Ishikawa (cell line): ENCODE measurements around the gene NWD2.

Source experiments
- CEBPB ChIP-seq: IDR thresholded peaks from 2 replicates; pipeline ENCODE4 v1.6.1; 2012
- CREB1 ChIP-seq: IDR thresholded peaks from 2 replicates; pipeline ENCODE4 v1.6.1; 2012; ENCODE audit warnings: low read depth
- EGR1 ChIP-seq: IDR thresholded peaks from 2 replicates; pipeline ENCODE4 v1.6.1; 2012
- EP300 ChIP-seq: IDR thresholded peaks from 2 replicates; pipeline ENCODE4 v1.6.1; 2012; ENCODE audit warnings: borderline replicate concordance
- FOXM1 ChIP-seq: IDR thresholded peaks from 2 replicates; pipeline ENCODE4 v1.6.1; 2012; ENCODE audit warnings: low read depth, borderline replicate concordance
- MAX ChIP-seq: IDR thresholded peaks from 2 replicates; pipeline ENCODE4 v1.6.1; 2012
- NFIC ChIP-seq: IDR thresholded peaks from 2 replicates; pipeline ENCODE4 v1.6.1; 2012
- RAD21 ChIP-seq: IDR thresholded peaks from 2 replicates; pipeline ENCODE4 v1.6.1; 2012; ENCODE audit warnings: low read depth
- TAF1 ChIP-seq: IDR thresholded peaks from 2 replicates; pipeline ENCODE4 v1.6.1; 2012; ENCODE audit warnings: low read depth, mild to moderate bottlenecking
- TCF12 ChIP-seq: IDR thresholded peaks from 2 replicates; pipeline ENCODE4 v1.6.1; 2012; ENCODE audit warnings: low read depth
- TEAD4 ChIP-seq: IDR thresholded peaks from 2 replicates; pipeline ENCODE4 v1.6.1; 2012
- YY1 ChIP-seq: IDR thresholded peaks from 2 replicates; pipeline ENCODE4 v1.6.1; 2012; ENCODE audit warnings: low read depth
- ZBTB7A ChIP-seq: IDR thresholded peaks from 2 replicates; pipeline ENCODE4 v1.6.1; 2012; ENCODE audit warnings: low read depth
- TF ChIP-seq, protein P1 (sequence below): IDR thresholded peaks from 2 replicates; pipeline ENCODE4 v1.6.1; 2012; ENCODE audit warnings: low read depth, mild to moderate bottlenecking
- TF ChIP-seq, protein P2 (sequence below): IDR thresholded peaks from 2 replicates; pipeline ENCODE4 v1.6.1; 2012

NWD2 gene

GRCh38 chr4:37481547-37482122 is 237.1 kb downstream of the NWD2 start:
- TF ChIP-seq TCF12, result no peak
- TF ChIP-seq ZBTB7A, result no peak
- TF ChIP-seq FOXM1, result no peak
- TF ChIP-seq, protein P1, sequence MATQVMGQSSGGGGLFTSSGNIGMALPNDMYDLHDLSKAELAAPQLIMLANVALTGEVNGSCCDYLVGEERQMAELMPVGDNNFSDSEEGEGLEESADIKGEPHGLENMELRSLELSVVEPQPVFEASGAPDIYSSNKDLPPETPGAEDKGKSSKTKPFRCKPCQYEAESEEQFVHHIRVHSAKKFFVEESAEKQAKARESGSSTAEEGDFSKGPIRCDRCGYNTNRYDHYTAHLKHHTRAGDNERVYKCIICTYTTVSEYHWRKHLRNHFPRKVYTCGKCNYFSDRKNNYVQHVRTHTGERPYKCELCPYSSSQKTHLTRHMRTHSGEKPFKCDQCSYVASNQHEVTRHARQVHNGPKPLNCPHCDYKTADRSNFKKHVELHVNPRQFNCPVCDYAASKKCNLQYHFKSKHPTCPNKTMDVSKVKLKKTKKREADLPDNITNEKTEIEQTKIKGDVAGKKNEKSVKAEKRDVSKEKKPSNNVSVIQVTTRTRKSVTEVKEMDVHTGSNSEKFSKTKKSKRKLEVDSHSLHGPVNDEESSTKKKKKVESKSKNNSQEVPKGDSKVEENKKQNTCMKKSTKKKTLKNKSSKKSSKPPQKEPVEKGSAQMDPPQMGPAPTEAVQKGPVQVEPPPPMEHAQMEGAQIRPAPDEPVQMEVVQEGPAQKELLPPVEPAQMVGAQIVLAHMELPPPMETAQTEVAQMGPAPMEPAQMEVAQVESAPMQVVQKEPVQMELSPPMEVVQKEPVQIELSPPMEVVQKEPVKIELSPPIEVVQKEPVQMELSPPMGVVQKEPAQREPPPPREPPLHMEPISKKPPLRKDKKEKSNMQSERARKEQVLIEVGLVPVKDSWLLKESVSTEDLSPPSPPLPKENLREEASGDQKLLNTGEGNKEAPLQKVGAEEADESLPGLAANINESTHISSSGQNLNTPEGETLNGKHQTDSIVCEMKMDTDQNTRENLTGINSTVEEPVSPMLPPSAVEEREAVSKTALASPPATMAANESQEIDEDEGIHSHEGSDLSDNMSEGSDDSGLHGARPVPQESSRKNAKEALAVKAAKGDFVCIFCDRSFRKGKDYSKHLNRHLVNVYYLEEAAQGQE, result no peak
- TF ChIP-seq CREB1, result no peak
- TF ChIP-seq, protein P2, sequence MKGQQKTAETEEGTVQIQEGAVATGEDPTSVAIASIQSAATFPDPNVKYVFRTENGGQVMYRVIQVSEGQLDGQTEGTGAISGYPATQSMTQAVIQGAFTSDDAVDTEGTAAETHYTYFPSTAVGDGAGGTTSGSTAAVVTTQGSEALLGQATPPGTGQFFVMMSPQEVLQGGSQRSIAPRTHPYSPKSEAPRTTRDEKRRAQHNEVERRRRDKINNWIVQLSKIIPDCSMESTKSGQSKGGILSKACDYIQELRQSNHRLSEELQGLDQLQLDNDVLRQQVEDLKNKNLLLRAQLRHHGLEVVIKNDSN, result no peak
- no peak for TF ChIP-seq RAD21
- no peak for TF ChIP-seq EGR1
- TF ChIP-seq EP300, result no peak
- no peak for TF ChIP-seq TAF1

GRCh38 chr4:37482236-37482913 is 237.8 kb downstream of the NWD2 start:
- TF ChIP-seq RAD21 (no peak), FOXM1 (no peak)

DNA sequence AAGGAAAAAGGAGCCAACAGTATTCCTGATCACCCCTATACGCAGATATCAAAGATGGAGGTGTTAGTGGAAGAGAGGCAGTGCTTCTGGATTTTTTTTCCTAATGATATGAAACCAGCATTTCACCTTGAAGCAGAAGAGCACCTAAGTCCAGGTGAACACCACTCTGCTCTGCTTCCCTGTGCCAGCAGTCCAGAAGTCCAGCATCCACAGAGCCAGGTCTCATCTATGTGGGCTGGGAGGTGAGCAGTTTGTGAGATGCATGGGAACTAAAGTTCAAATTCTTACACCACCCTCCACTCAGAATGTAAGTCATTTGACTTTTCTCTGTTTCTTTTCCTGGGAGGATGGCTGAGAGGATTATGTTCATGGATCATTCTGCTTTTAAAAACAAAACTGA is 239.1 kb downstream of the NWD2 start:
- TF ChIP-seq FOXM1 (no peak), YY1 (no peak), EP300 (no peak), ZBTB7A (no peak), TEAD4 (no peak), MAX (no peak), TCF12 (no peak), EGR1 (no peak)
- TF ChIP-seq, protein P2, result no peak

GRCh38 chr4:37486166-37486565 is 241.6 kb downstream of the NWD2 start:
- no peak for TF ChIP-seq MAX
- no peak for TF ChIP-seq EP300
- no peak for TF ChIP-seq YY1
- no peak for TF ChIP-seq TAF1
- TF ChIP-seq NFIC, result no peak
- no peak for TF ChIP-seq TEAD4
- no peak for TF ChIP-seq CREB1
- TF ChIP-seq, protein P1, result no peak
- no peak for TF ChIP-seq CEBPB
- no peak for TF ChIP-seq RAD21
- no peak for TF ChIP-seq TCF12
- no peak for TF ChIP-seq FOXM1
- TF ChIP-seq EGR1, result no peak
- no peak for TF ChIP-seq ZBTB7A
- TF ChIP-seq, protein P2, result no peak

- no peak for TF ChIP-seq MAX
- TF ChIP-seq YY1, result no peak
- TF ChIP-seq EGR1, result no peak
These were observed 243.1 kb downstream of the NWD2 start for GRCh38 chr4:37487668-37488067.

DNA sequence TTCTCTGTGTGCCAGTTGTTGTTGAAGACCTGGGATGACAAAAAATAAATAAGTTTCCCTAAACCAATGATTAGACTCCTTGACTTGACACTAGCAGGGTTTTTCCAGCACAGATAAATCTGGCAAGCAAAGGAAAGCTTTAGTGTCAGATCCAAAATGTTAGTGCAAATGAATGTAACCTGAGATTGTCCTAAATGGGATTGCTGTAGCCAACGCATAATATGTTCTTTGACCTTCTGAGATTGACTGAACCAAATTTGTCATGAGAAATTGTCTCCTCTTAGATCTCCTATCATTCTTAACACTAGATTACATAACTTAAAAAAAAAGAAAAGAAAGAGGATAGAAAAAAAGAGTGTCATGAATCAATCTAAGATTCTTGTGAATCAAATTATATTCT is 245.2 kb downstream of the NWD2 start:
- TF ChIP-seq EGR1 (no peak), EP300 (no peak), NFIC (no peak), YY1 (no peak), CREB1 (no peak), ZBTB7A (no peak), FOXM1 (no peak), TAF1 (no peak), CEBPB (no peak), TCF12 (no peak)
- TF ChIP-seq, protein P2, result no peak
- TF ChIP-seq, protein P1, result no peak
